HG02798 (cell line): ENCODE data around the gene STEAP3.

Source experiments
- ATAC-seq: cut with Tn5 transposase; IDR thresholded peaks from one replicate; pipeline ENCODE4 v1.9.1; 2021; ENCODE audit warnings: mild to moderate bottlenecking; ENCODE audit not compliant: unreplicated experiment, poor library complexity

STEAP3 gene

DNA sequence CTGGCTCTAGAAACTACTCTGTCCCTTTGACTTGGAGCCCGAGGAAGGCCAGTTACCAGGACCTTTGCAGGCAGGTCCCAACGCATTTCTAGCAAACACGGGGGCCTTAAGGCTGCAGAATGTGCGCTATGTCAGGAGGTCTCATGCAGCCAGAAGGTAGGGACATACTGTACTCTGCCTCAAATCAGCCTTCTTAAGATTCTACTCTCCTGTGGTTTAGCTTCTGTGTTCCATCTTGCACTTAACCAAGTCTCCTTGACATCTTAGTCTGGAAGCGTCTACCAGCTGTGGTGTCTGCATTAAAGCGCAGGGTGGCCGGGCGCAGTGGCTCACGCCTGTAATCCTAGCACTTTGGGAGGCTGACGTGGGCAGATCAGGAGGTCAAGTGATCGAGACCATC is 65.5 kb downstream of the STEAP3 start:
- no peak for ATAC-seq

DNA sequence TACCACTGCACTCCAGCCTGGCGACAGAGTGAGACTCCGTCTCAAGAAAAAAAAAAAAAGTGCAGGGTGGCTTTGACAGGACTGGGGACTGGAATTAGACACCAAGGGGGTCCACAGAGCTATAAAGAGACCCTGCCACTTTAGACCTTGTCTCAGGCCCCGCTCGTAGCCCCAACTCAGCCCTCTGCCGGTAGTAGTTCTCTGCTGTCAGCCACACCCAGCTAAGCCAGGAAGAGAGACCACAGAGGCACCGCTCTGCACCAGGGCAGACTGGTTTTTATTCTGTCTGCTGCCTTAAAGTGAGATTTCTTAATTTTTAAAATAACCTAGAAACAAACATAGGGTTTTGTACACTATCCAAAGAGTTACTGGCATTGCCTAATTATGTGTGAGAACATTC is 66.0 kb downstream of the STEAP3 start:
- no peak for ATAC-seq

DNA sequence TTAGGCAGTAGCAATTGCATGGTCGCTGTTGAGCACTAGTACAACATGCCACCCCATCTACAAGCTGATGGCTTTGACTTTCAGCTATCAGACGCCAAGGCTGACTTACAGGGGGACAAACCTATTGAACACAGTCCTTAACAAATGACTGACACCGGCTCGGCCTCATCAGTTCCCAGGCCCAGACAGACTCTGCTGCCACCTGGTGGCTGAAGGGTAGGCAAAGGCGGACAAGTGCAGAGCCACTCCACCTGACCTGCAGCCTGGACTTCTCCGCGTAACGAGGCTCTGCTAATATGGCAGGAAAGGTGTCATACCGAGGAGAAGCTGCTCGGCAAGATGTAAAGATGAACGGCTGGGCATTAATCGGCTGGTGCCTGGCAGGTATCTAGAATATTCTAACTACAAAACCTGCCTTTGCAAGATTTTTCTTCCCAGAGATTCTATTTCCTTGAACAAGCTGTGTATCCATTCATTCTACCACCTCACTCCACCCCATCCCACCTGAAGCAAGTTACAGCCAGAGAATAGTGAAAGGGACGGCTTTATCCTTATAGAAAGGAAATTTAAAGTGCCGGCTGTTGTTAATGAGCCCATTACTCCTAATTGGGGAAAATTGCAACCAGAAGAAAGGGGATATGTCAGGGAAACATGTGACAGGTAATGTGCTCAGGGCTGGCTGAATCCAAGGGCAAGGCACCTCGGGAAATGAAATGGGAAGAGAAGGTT is 67.4 kb downstream of the STEAP3 start:
- peak; percentile 99 for ATAC-seq

DNA sequence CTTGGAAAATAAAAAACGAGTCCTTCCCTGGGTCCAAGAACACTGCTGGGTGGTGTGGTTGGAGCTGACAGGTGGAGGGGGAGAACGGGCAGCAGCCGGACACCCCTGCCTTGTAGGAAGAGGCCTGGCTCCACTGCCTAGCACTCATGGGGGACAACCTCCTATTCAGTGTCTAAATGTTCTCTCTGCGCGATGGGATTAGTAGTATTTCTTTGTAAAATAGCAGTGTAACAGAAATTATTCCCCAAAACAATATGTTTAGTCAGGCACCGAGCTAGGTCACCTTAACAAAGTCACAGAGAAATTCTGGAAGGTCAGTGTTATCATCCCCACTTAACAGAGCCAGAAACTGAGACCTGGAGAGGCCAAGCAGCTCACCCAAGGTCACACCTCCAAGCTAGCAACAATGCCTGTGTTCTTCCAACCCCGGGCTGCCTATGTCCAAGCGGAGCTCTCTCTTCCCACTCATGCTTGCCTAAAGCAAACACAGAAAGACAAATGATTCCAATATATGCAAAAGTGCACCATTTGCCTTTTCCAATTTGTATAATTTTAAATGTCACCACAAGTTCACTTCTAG is 68.0 kb downstream of the STEAP3 start:
- no peak for ATAC-seq

DNA sequence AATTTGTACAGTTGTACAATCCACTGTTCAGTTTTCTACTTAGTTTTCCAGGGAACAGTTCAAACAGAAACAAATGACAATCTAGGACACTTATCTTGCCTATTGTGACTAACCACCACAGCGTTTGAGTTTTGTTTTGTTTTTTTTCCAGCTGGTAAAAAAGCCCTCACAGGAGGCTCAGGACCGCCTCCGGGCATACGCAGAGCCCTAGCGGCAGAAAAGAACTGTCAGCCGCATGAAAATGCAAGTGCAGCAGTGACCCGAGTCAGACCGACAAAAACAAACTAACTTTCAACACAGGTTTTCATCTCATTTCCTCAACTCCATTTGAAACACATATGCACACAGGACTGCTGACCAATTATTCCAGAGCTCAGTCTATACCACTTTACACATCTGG is 68.6 kb downstream of the STEAP3 start:
- ATAC-seq: no peak

DNA sequence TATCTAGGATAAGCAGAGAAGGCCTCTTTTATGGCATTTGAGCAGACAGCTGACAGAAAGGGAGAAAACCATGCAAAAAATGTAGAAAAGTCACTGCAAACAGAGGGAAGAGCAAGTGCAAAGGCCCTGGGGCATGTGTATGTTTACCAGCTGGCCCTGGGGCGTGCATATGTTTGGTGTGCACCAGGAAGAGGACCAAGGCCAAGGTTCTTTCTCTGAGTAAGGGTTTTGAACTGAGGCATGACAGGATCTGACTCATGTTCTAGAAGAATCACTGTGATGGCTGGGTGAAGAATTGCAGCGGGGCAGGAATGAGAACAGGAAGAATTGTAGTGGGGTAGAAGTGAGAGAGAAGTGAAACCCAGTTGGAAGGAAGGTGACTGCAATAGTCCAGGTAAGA is 69.6 kb downstream of the STEAP3 start:
- ATAC-seq: no peak

DNA sequence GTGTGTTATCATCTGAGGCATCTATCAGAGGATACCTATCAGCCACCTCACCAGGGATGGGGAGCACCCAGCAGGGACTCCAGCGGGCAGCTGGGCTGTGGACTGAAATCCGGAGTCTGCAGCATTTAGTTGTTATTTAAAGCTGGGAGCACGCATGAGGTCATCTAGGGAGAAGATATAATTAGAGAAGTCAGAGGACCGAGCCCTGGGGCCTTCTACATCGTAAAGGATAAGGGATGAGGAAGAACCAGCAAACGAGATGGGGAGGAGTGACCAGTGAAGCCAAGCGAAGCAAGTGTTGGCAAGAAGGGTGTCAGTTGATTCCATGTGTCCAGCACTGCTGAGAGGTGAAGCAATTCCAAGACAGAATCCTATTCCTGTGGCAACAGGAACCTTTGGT is 70.3 kb downstream of the STEAP3 start:
- ATAC-seq: no peak

DNA sequence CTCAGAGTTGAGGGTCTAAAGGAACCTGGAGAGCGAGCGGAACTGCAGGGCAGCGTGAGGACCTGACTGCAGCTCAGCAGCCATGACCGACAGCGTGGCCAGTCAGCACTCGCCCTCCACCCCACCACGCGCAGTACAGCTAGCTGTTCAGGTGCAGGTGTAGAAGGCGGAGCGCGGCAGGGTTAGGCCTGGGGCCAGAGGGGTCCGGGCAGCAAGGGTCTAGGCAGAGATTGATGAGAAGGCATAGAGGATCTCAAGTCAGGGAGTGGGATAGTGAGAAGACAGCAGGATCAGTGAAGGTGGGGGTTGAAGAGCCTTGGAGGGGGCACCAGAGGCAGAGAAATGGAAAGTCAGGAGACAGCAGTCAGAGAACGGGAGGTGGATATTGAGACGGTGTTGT is 71.0 kb downstream of the STEAP3 start:
- ATAC-seq: no peak

DNA sequence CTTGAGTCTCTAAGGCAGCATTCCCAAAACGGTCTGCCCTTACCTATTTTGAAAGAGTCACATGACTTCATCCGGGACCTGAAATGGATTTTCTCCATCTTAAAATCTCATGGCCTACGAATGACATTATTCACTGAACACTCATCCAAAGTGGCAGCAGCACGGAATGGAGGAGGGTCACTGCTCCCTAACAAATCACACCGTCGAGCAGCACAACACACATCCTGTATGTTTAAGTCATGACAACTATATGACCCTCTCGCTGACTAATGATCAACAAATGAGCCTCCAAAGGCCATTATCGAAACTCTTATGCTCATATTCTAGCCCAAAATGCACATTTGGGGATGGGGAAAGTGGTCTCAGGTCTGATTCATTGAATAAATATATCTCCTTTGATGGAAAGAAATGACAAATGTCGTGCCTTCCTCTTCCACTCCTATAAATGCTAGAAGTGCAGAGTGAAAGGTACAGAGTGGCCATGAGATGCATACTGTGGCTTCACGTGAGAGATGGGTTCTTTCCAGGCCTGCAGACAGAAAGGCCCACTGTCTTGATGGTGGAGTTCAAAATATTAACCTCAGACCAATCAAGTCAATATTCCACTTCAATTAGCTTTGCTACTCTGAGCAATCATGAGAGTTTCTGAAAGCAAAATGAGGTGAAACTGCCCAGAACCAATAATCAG is 72.2 kb downstream of the STEAP3 start:
- no peak for ATAC-seq

DNA sequence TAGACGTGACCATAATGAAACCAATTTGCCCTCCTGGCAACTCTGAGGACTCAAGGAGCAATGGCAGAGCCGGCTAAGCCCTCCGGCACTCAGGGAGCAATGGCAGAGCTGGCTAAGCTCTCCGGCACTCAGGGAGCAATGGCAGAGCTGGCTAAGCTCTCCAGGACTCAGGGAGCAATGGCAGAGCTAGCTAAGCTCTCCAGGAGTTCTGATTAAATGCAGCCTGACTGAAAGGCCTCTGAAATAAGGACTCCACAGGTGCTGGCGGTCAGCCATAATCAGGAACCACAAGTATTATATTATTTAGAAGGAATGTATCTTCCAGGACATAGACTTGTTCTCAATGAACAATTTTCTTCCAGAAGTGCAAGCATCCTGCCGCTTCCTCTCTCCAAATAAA is 77.8 kb downstream of the STEAP3 start:
- no peak for ATAC-seq

DNA sequence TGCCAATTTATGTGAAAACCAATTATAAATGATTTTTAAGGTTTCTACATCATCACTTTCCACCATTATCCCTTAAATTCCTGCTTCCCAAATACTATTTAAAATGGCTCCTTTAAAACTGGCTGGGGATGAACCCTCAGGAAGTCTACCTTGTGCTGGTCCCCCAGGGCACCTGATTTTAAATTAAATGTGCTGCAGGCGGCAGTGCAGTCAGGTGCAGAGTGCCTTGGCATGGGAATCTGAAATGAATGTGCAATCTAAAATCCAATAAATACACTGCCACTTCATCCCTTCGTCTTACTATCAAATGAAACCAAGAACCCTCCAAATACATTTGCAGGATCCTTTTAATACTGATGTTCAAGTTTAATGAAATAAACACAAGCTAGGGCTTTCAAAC is 81.2 kb downstream of the STEAP3 start:
- ATAC-seq: no peak

DNA sequence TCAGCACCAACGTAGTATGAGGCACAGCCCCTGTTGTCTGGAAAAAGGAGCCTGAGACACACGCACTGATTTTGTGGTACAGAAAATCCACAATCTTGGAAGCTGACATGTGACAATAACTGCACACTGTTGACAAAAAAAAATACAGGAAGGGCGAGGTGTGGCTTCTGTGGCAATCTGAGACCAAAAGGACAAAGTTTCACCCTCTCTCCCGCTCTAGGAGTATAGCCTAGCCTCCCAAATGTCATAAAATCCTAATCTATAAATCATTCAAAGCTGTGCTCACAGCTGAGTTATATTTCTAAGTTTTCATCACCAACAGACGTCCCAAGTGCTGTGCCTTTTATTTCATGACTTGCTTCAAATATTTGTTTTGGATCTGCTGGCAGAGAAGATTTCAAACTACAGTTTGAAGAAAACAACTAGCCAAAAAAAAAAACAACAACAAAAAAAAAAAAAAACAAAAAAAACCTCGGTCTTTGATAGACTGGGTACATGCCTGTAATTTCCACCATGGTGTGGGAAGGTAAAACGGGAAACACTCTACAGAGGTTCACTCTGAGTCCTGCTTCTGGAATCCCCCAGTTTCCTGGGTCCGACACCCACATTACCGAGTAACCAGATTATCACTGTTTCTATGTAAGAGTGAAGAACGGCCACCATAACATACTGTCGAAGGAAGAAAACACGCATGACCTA is 82.0 kb downstream of the STEAP3 start:
- no peak for ATAC-seq

DNA sequence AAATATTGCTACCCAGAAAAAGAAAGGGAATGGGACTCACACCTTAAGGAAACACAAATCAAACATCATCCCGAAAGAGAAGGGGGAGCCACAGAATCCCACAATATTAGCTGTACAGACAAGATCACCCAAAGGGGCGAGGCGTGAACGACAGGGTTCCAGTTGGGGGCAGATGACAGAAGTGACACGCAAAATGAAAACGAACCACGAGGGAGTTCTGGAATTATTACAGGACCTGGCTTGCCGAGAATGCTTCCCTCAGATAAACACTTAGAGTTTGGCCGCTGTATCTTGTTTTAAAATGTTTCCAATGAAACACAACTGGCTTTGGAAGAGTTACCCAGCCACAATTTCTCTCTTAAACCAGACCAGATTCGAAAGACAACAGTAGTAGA is 82.6 kb downstream of the STEAP3 start:
- ATAC-seq: no peak

DNA sequence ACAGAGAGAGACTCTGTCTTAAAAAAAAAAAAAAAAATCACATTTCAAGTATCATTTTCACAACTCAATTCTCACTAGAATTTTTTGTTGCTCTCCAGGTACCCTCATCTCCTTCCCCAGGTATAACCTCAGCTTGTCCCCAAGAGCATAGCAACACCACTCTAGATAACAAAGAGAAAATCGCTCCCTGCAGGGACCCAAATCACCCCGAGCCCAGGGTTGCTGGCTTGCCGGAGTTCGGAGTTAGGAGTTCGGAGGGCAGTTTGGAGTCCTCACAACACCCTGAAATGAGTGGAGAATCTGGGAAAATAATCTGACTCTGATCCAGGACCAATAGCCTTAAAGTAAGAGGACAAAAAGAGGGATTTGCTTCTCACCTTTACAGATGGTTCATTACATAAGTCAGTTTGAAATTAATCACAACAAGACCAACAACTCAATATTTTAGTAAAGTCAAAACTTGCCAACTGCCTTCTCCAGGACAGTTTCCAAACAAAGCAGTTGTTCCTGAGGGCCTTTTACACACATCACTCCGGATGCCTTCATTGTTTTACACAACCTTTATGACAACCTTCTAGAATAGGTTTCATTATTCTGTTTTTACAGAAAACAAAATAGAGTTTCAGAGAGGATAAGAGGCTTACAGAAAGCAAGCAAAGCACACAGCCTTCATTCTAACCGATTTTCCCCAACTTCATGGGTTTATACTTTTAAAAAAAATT is 83.9 kb downstream of the STEAP3 start:
- ATAC-seq: no peak

DNA sequence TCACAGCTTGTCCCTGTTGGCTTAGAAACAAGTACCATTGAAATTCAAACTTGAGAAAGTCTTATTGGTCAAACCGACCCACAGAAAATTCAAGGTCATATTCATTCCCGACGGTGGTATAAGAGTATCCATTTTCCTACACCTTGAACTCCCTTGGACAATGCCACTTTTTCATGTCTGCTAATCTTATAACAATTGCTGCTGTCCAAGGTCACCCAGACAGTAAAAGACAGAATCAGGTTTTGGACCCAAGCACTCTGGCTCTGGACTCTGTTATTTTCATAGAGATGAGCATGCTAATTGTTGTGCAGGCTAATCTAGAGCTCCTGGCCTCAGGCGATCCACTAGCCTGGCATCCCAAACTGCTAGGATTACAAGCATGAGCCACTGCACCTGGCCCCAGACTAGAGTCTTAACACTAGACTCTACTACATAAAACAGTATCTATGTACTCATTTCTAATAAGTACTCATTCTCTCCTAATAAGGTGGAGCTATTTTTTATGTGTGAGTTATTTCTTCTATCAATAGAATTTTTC is 85.2 kb downstream of the STEAP3 start:
- no peak for ATAC-seq

DNA sequence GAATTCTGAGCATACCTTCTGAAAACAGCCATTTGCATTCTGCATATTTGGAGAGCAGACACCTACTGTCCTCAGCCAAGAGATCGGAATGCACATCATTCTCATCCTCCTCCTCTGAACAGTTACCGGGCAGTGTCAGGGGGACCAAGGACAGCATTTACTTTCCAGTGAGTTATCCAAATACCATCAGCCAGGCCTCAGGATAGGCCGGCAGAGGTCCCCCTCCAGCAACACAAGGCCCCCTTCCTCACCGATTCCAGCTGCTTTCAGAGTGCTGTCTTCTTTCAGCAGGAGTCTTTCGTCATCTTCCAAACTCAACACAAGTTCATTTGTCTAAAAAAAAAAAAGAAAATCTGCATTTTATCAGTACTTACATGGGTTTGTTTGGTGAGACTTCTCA is 87.7 kb downstream of the STEAP3 start:
- no peak for ATAC-seq

DNA sequence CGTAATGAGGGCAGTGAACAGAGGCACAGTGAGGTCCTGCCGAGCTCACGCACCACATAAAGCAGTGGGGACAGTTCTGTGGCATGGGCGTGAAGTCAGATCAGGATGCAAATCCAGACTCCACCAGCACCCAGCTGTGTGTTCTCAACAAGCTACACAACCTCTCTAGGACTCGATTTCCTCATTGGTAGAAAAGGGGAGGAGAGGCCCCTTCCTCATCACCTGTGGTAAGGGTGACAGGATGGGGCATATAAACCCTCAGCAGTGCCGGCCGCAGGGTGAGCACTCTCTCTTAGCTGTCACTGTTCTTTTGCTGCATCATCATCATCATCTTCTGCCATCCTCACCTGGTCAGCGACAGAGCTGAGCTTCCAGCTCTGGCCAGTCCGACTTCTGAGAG is 88.2 kb downstream of the STEAP3 start:
- no peak for ATAC-seq
